ENCODE measurements around the gene DNAH6. TPM values are rescaled to one million over a fixed set of nuclear protein-coding genes. Genes with fewer than 3 reads are reported as not detected.

DNAH6 gene
- polyA plus RNA-seq, 1 donor (not counting 4 experiments of a cell fraction or from before 2014, with no cell fraction given): 0.05 TPM

GRCh38 chr2:84796798-84797197, 280.5 kb downstream of the DNAH6 start:
- dilution Hi-C loops (cut with MboI; ENCODE audit: extremely low pct_ligation_motif_present, low sequenced_read_pairs): no loop called here
- H2AFZ ChIP-seq (ENCODE audit: control insufficient read depth, low read length): no peak overlapping the region
- FAIRE-seq: no peak

GRCh38 chr2:84797271-84797670, 281.0 kb downstream of the DNAH6 start:
- H3K4me2 ChIP-seq (ENCODE audit: control insufficient read depth, extremely low read depth, insufficient read depth, low read depth, low read length): no peak overlapping the region
- no peaks in the 10 kb centered on the region for H3K79me2 ChIP-seq (ENCODE audit: control insufficient read depth, insufficient read depth, low read length)
- H3K9me1 ChIP-seq (ENCODE audit: control insufficient read depth, extremely low read depth, insufficient read depth, low read length): no peaks in the 10 kb centered on the region
- TF ChIP-seq EZH2 (IDR thresholded peaks at IDR 0.05; ENCODE audit: low read length) (no peak), CTCF (optimal IDR thresholded peaks at IDR 0.05 in 1 of 3, IDR thresholded peaks at IDR 0.05 in 1 of 3, conservative IDR thresholded peaks at IDR 0.05 in 1 of 3; ENCODE audit: extremely low read depth in 1 of 3, insufficient read depth in 2 of 3, low read length in 3 of 3) (no peak)
- H3K27me3 ChIP-seq (ENCODE audit: control insufficient read depth, extremely low read depth, insufficient read depth, low read length): peaks cover 3% of the 10 kb centered on the region
- no peak for DNase-seq (ENCODE audit: low read depth, low spot score)
- dilution Hi-C loops (cut with MboI; ENCODE audit: extremely low pct_ligation_motif_present, low sequenced_read_pairs): no loop called here
- H3K36me3 ChIP-seq (ENCODE audit: control insufficient read depth in 2 of 2, extremely low read depth in 1 of 2, insufficient read depth in 2 of 2, low read length in 2 of 2): no peaks in the 10 kb centered on the region
- H3K9ac ChIP-seq (ENCODE audit: control insufficient read depth, extremely low read depth, insufficient read depth, low read length): no peak overlapping the region
- H4K20me1 ChIP-seq (ENCODE audit: control insufficient read depth, extremely low read depth, insufficient read depth, low read length): no peaks in the 10 kb centered on the region
- H2AFZ ChIP-seq (ENCODE audit: control insufficient read depth, low read length): no peak overlapping the region
- H3K4me1 ChIP-seq (ENCODE audit: control insufficient read depth, extremely low read depth, insufficient read depth, low read length): no peaks in the 10 kb centered on the region
- no peaks in the 10 kb centered on the region for H3K9me3 ChIP-seq (ENCODE audit: control insufficient read depth, low read depth, low read length)
- H3K4me3 ChIP-seq (ENCODE audit: control insufficient read depth in 2 of 3, extremely low read depth in 1 of 3, insufficient read depth in 2 of 3, low read depth in 1 of 3, low read length in 3 of 3): no peak overlapping the region
- no peak for FAIRE-seq
- H3K27ac ChIP-seq (ENCODE audit: control insufficient read depth, insufficient read depth, low read length): no peak overlapping the region

More at GRCh38 chr2:84796798-84797197, 280.5 kb downstream of the DNAH6 start:
- H3K36me3 ChIP-seq (ENCODE audit: control insufficient read depth in 2 of 2, extremely low read depth in 1 of 2, insufficient read depth in 2 of 2, low read length in 2 of 2): no peaks in the 10 kb centered on the region
- no peaks in the 10 kb centered on the region for H3K9me3 ChIP-seq (ENCODE audit: control insufficient read depth, low read depth, low read length)
- TF ChIP-seq EZH2 (IDR thresholded peaks at IDR 0.05; ENCODE audit: low read length): no peak
- TF ChIP-seq CTCF (optimal IDR thresholded peaks at IDR 0.05 in 1 of 3, IDR thresholded peaks at IDR 0.05 in 1 of 3, conservative IDR thresholded peaks at IDR 0.05 in 1 of 3; ENCODE audit: extremely low read depth in 1 of 3, insufficient read depth in 2 of 3, low read length in 3 of 3): no peak
- peaks cover 3% of the 10 kb centered on the region for H3K27me3 ChIP-seq (ENCODE audit: control insufficient read depth, extremely low read depth, insufficient read depth, low read length)
- H3K9me1 ChIP-seq (ENCODE audit: control insufficient read depth, extremely low read depth, insufficient read depth, low read length): no peaks in the 10 kb centered on the region
- H3K4me3 ChIP-seq (ENCODE audit: control insufficient read depth in 2 of 3, extremely low read depth in 1 of 3, insufficient read depth in 2 of 3, low read depth in 1 of 3, low read length in 3 of 3): no peak overlapping the region
- no peak overlapping the region for H3K4me2 ChIP-seq (ENCODE audit: control insufficient read depth, extremely low read depth, insufficient read depth, low read depth, low read length)
- no peaks in the 10 kb centered on the region for H3K4me1 ChIP-seq (ENCODE audit: control insufficient read depth, extremely low read depth, insufficient read depth, low read length)
- H3K79me2 ChIP-seq (ENCODE audit: control insufficient read depth, insufficient read depth, low read length): no peaks in the 10 kb centered on the region
- no peaks in the 10 kb centered on the region for H4K20me1 ChIP-seq (ENCODE audit: control insufficient read depth, extremely low read depth, insufficient read depth, low read length)
- H3K27ac ChIP-seq (ENCODE audit: control insufficient read depth, insufficient read depth, low read length): no peak overlapping the region
- DNase-seq (ENCODE audit: low read depth, low spot score): no peak
- H3K9ac ChIP-seq (ENCODE audit: control insufficient read depth, extremely low read depth, insufficient read depth, low read length): no peak overlapping the region
